NCI-H2029 treated with DMSO at 0.1 percent for 48 hours (cell line): ENCODE data around the gene PANX3.
A peak's percentile ranks its signal among the peaks of the same experiment; 100 is the strongest.
"Not testable (repeated sequence)": the region's sequence is repeated elsewhere in the genome, so short reads cannot be mapped to it uniquely, and the experiment has no call there.

Source experiments
- DNase-seq: peaks from one replicate; lab custom pipeline; 2025; lab: John Stamatoyannopoulos, UW

Gene PANX3

GRCh38 chr11:124611064-124611463 is at the start of gene PANX3:
TSS of gene PANX3 (plus strand) at chr11:124611428. CDS start at chr11:124611557, 129 bp downstream.
- DNase-seq, result no peak

GRCh38 chr11:124569697-124570096 is 41.5 kb upstream of the PANX3 start, which contains the start of gene OR8A1:
TSS of gene OR8A1 (plus strand) at chr11:124569997. CDS start at chr11:124570120, 123 bp downstream.
- DNase-seq, result no peak

- no peak for DNase-seq
Observed at GRCh38 chr11:124570160-124570559, 41.1 kb upstream of the PANX3 start.

DNA sequence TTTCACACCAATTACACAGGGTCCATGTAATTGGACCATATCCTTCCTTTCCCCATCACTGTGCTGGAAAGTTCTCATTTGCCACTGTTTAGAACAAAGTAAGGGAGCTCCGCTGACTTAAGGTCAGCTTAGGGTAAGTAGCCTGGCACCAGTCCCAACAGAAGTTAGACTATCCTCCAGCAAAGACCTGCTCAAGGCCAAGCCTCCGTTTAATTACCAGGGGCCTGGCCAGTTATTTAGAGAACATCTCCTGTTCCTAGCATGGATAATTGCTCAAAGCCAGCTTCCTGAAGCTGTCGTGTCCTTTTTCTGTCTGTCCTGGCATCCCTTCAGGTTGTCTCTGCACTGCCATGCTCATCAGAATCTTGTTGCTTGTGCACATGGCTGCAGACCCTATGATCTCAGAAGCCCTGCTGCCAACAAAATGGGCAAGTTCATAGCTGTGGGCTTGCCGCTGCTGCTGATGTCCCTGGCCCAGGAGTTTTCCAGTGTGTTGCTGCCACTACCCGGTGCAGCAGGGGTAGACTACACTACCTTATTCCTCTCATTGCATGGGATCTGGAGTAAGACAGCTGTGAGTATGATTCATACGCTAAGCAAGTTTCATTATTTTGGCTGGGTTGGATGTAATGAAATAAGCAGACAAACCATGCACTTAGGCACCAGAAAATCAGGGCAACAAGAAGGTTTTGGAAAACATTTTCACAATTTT is 33.4 kb upstream of the PANX3 start:
- DNase-seq, result no peak

DNA sequence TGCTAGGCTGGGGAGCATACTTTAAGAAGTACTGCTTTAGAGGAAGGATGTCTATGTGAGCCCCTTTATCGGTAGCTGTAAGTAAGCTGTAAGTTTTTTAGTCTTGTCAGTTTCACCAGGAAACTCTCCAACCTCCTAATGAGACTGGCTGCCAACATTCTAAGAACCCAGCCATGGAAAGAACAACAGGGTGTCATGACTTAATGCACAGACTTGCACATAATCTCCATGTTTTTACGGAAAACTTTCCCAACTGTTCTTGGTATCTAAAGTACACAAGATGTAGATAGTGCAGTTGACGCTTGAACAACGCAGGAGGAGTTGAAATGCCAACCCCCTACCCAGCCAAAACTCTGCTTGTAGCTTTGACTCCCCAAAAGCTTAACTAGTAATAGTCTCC is 32.5 kb upstream of the PANX3 start:
- DNase-seq, result no peak

- no peak for DNase-seq
Observed at GRCh38 chr11:124581817-124582216, 29.4 kb upstream of the PANX3 start.

DNA sequence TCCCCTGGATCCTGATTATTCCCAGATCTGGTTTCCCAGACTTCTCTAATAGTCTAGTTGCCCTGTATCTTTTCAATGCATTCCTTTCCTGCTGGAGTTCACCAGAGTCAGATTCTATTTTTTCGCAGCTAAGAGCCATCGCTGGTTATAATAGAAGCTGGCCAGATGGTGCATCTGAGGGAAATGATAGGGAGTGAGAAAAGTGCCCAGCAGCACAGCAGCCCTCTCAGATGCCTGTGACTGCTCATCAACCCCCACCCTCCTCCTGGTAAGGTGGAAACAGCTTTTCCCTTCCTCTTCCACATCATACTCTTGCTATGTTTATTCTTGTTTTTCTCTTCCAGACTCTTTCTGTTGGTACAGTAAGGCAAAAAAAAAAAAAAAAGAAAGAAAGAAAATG is 28.7 kb upstream of the PANX3 start:
- DNase-seq, result no peak

DNA sequence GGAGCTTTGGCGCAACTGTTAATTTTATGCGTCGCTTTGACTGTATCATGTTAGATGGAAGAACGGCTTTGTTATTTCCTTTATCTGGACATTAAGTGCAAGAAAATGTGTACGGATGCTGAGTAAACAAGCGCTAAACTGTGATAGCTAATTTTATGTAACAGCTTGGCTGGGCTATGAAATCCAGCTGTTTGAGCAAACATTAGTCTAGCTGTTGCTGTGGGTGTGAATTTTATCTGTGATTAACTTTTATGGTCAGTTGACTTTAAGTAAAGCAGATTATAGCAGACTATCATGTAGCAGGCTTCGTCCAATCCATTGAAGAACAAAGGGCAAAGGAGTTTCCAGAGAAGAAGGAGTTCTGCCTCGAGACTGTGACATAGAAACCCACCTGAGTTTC is 27.4 kb upstream of the PANX3 start:
- no peak for DNase-seq

- DNase-seq, result no peak
Observed at GRCh38 chr11:124584681-124585372, 26.4 kb upstream of the PANX3 start.

DNA sequence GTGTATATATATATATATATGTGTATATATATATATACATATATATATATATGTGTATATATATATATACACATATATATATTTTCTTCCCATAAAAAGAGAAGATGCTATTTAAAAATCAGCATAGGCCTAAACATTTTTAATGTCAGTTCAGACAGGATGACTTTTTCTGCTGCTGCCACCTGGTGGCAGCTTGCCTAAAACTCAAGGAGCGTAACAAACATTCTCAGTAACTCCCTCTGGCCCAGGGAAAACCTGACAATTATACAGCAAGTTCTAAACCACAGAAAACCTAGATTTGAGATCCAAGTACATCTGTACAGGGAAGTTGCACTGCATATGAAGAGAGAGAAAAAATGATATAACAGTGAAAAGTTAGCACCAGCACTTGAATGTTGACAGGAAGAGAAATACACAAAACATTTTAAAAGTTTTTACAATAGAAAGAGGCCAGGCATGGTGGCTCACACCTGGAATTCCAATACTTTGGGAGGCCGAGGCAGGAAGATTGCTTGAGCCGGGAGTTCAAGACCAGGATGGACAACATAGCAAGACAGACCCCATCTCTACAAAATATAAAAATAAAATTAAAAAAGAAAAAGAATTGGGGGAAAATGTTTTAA is 24.9 kb upstream of the PANX3 start:
- DNase-seq, result peak; percentile 30

GRCh38 chr11:124591430-124591829 is 19.8 kb upstream of the PANX3 start:
- no peak for DNase-seq

- DNase-seq, result no peak
Observed at GRCh38 chr11:124592627-124593026, 18.6 kb upstream of the PANX3 start.

GRCh38 chr11:124595302-124595701 is 15.9 kb upstream of the PANX3 start:
- DNase-seq, result no peak

DNA sequence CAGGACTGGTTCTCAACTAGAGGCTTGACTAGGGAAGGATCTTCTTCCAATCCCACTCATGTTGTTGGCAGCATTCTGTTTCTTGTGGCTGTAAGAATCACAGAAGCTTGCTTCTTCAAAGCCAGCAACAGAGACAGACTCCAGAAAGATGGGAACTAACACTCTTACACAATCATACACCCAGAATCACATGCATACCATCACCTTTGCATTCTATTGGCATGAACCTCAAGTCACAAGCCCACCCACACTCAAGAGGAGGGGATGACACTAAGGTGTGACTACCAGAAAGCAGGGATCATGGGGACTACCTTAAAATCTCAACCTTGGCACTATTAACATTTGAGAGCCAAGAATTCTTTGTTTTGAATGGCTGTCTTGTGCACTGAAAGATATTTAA is 13.6 kb upstream of the PANX3 start:
- DNase-seq, result no peak

DNA sequence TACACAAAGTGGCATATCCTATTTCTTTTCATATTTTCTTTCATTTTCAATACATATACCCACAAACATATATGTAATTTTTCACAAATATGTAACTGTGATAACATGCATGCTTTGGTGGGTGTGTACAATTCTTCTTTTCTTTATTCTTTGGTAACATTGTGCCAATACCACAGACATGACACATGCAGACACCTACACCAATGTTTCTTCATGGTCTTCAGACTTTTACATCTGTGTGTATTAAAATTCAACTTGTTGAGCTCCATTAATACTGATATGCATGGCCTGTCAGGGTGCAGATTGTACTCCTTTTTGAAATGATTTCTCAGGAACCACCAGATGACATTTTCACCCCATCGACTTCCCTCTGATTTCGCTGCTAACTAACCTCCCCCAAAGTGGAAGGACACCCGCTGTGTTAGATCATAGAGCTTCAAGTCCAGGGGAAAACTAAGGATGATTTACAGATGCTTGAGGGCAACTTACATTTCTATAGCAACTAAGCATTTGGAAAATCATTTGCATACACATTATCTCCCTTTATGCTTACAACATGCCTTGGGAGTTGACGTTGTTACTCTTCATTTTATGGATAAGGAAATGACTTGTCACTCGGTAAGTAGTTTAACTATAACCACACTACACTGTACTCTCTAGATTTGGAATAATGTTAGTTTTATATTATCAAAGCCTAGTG is 10.5 kb upstream of the PANX3 start:
- no peak for DNase-seq

GRCh38 chr11:124602193-124602592 is 9.0 kb upstream of the PANX3 start:
- no peak for DNase-seq

DNA sequence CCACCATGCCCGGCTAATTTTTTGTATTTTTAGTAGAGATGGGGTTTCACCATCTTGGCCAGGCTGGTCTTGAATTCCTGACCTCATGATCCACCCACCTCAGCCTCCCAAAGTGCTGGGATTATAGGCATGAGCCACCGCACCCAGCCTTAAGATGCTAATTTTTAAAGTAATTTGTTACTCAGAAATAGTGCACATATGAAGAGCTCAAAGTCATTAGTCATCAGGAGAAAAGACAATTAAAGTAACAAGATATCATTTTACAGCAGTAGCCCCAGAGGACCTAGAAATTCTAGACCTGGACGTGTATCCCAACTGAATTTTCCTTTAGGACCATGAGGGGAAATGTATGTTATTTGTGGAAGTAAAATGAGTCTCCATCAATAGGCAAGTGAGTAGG is 8.5 kb upstream of the PANX3 start:
- not testable (repeated sequence) for DNase-seq

DNA sequence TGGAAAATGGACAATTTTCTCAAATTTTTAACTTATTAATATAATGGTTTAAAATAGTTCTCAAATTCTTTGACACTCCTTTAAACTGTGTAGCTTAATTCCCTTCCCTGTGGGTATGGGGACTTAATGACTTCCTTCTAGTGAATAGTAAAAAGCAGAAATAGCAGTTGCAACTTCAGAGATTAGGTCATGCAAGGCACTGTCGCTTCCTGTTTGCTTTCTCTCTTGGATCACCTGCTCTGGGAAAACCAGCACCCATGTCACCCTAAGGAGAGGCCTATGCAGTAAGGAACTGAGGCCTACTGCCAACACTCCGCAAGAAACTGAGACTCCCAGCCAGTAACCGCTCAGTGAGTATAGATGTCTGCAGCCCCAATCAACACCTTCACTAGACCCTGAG is 5.5 kb upstream of the PANX3 start:
- DNase-seq, result no peak

- DNase-seq, result no peak
Observed at GRCh38 chr11:124608147-124608546, 3.1 kb upstream of the PANX3 start.

GRCh38 chr11:124610295-124610694 is 933 bp upstream of the PANX3 start:
- no peak for DNase-seq

DNA sequence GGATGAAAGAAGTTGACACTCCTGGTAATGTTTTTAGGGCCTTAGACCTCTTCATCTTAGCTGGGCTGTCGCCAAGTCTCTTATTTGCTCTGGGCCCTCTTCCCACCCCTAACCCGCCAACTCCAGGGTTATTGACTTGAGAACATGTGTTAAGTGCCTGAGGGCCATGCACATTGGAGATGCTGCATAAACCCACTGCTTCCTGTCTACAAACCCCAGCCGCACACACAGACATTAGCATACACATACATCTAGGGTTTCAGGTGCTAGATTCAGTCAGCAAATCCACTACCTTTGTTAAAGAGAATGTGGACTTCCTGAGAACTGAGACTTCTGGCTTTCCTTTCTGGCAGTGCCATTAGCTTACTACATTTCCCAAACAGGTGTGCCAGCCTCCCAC is 817 bp downstream of the PANX3 start:
- DNase-seq, result peak; percentile 30

DNA sequence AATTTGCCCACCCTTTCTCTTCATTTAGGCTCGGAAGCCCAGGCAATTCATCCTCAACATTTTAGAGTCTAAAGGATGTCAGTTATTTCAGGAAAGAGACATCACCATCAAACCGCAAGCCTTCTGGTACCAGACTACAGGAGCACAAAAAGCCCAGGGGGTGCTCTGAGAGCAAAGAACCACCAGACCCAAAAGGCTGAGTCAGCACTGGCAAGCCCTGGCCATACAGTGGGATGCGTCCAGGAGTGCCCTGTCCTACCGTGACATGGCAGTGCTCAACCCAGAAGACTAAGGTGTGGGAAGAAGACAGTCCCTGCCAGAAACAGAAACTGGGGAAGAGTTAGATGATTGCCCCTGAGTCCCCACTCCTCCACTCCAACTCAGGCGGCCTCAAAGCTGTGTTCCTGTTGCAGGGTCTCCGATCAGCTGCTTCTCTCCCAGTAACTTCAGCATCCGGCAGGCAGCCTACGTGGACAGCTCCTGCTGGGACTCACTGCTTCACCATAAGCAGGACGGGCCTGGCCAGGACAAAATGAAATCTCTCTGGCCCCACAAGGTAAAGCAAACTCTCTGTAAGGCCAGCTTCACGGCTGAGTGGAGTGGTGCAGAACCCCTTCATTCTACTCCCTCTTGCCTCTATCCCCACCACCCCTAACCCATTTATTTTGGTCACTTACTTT is 1.5 kb downstream of the PANX3 start:
- DNase-seq, result no peak
